Activated naive CD8-positive, alpha-beta T cell treated with anti-CD3 and anti-CD28 coated beads, Interleukin-2, amount 10 ng/mL, durations not matched to agents 7 days and 5 days (primary cell): ENCODE data around the gene UQCC2. TPM values are rescaled to one million over a fixed set of nuclear protein-coding genes. Genes with fewer than 3 reads are reported as not detected.
A peak's percentile ranks its signal among the peaks of the same experiment; 100 is the strongest.

ENCODE experiments used
- ATAC-seq: fragments of 150-1000 bp; cut with Tn5 transposase; one replicate; pipeline ENCODE4 v1.10.0; 2021; ENCODE audit warnings: low read depth, moderate library complexity
- POLR2A ChIA-PET: fragments of 350-600 bp; sonication (Branson Sonifier 250); formaldehyde crosslinking; loops from one replicate; lab custom pipeline; 2021; ENCODE audit warnings: antibody characterized with exemption; lab: Charles Lee
- DNase-seq: peaks from one replicate; pipeline ENCODE4 v3.0.0; 2021
- H3K27ac Mint-ChIP-seq: one replicate; pipeline ENCODE4 v1.8.0; 2022; ENCODE audit warnings: mild to moderate bottlenecking, mixed read lengths
- H3K27me3 Mint-ChIP-seq: one replicate; pipeline ENCODE4 v1.8.0; 2022; ENCODE audit warnings: mild to moderate bottlenecking, moderate library complexity, mixed read lengths
- H3K36me3 Mint-ChIP-seq: one replicate; pipeline ENCODE4 v1.8.0; 2021; ENCODE audit warnings: mild to moderate bottlenecking, mixed read lengths
- H3K4me1 Mint-ChIP-seq: one replicate; pipeline ENCODE4 v1.8.0; 2021; ENCODE audit warnings: mixed read lengths
- H3K4me3 Mint-ChIP-seq: one replicate; pipeline ENCODE4 v1.8.0; 2022; ENCODE audit warnings: mild to moderate bottlenecking, moderate library complexity, mixed read lengths
- H3K9me3 Mint-ChIP-seq: one replicate; pipeline ENCODE4 v1.8.0; 2021; ENCODE audit warnings: mixed read lengths
- total RNA-seq, 2 experiments: library from RNA; stranded (reverse); gene quantifications; one replicate each; pipeline ENCODE4 v1.2.3, GENCODE V29; 2021

The UQCC2 gene
- total RNA-seq, result 10 to 100 TPM; 60.9 to 64.0 TPM

DNA sequence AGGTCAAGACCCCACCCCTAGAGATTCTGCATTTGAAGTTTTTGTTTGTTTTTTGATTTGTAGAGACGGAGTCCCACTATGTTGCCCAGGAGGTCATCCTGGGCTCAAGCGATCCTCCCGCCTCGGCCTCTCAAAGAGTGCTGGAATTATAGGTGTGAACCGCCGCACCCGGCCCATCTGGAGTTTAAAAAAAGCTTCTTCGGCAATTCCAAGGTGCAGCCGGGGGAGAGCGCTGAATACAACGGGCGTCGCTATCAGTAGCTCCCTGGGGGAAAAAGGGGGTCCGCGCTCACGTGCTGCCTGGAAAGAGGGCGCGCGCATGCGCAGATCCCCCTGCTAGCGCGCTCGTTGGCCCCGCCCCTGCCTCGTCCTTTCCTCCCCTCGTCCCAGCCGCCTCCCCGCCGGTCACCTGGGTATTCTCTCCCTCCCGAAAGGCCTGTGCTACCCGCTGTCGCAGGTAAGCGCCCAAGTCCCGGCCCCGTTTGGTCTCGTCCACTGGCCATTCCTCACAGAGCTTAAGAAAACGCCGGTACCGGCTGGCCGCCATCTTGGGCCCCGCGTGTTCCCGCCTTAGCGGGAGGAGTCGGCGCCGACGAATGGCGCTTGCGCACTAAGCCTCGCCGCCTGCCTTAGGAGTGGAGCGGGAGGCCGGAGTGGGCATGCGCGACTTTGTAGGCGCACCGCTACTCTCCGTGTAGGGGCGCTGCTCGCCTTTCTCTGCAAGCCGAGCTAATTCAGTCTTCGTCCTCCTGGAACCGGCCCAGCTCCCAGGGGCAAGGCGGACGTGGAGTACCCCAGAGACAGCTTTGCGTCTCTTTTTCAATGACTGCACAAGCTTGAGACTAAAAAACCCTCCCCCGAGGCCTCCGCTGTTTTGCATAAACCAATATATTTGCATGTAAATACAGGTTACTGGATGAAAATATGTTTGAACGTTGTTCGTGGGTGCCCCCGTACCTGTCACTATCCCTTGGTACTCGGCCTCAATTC is at the start of gene UQCC2:
UQCC2 (minus strand) TSS at position 561 of the 990 bp plus-strand sequence; CDS start at position 547, 14 bp downstream.
- Mint-ChIP-seq H3K36me3 (peaks cover 18% of the 10 kb centered on the region), H3K9me3 (no peaks in the 10 kb centered on the region), H3K4me1 (peaks cover 31% of the 10 kb centered on the region), H3K27ac (peak within 1 kb of the TSS; percentile 96), H3K27me3 (peaks cover 8% of the 10 kb centered on the region), H3K4me3 (peak within 1 kb of the TSS; percentile 96)
- POLR2A ChIA-PET, result interaction anchor here (0.6 to 1.9 kb wide), 13 partner anchors 11 to 526 kb away, joined by 3 to 11 read pairs (median 5); partner anchors contain the start of genes HMGA1 and ITPR3
- ATAC-seq (peak; percentile 99), DNase-seq (peak; percentile 97)

DNA sequence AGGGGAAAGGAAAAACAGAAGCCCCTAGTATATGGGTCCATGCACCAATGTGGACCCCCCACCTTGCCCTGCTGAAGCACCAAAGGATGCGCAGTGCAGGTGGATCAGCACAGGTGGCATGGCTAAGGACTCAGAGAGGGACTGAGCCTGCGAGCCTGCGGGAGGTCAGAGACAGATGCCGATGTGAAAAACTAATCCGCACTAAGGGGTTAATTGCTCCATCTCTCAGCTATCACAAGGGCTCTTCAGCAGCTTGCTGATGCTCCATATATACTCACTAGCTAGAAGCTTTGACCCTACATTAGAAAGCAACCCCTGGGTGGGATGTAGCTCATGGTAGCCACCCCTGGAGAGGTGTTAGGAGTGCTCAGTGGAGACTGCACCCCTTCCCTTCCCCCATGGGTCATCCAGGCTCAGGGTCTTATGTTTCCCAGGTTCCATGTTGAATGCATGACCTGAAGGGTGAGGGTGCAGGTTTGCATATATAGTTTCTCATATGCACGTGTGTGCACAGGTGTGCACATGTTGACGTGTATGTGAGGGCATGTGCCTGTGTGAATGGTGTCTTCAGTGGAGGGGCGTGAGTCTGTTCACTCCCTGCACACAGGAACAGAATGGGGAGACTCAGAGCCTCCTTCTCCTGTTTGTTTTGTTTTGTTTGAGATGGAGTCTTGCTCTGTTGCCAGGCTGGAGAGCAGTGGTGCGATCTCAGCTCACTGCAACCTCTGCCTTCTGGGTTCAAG is 48.6 kb upstream of the UQCC2 start:
- no peak overlapping the region for H3K27ac Mint-ChIP-seq
- no peak for ATAC-seq
- no peak overlapping the region for H3K4me3 Mint-ChIP-seq
- POLR2A ChIA-PET, result no interaction called here
- no peaks in the 10 kb centered on the region for H3K4me1 Mint-ChIP-seq
- H3K27me3 Mint-ChIP-seq, result peaks cover 8% of the 10 kb centered on the region
- no peak for DNase-seq
- no peaks in the 10 kb centered on the region for H3K36me3 Mint-ChIP-seq
- no peaks in the 10 kb centered on the region for H3K9me3 Mint-ChIP-seq

DNA sequence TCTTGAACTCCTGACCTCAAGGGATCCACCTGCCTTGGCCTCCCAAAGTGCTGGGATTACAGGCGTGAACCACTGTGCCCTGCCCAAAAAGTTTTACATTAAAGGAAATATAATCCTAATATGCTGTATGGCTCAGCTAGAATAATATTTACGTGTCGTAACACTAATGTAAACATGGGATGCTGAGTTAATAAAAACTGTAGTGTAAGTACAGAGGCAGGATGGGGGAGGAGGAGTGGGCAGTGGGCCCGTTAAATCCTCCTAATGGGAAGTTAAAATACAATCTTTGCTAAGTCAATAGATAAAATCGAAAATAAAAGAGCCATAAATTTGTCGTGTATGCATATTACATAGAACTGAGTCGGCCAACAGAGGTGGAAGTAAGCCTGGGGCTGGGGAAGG is 47.3 kb upstream of the UQCC2 start:
- Mint-ChIP-seq H3K9me3 (no peaks in the 10 kb centered on the region), H3K36me3 (no peaks in the 10 kb centered on the region), H3K27ac (no peak overlapping the region), H3K4me3 (no peak overlapping the region), H3K27me3 (peaks cover 7% of the 10 kb centered on the region), H3K4me1 (no peaks in the 10 kb centered on the region)
- ATAC-seq, result no peak
- DNase-seq, result no peak
- POLR2A ChIA-PET, result no interaction called here

DNA sequence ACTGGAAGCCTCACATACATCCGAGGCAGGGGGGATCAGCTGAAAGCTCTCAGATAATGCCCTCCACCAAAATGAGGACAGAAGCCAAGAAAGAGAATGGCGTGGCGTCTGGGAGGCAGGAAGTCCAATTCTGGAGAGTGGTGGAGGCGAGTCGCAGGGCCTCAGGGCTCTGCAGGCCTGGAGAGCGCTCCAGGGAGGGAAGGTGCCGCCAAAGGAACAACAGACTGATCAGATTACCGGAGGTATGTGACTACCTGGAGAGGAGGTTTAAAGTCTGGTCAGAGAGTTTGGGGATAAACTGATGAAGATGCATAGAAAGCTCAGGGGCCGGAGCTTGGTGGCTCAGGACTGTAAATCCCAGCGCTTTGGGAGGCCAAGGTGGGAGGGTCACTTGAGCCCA is 46.4 kb upstream of the UQCC2 start:
- Mint-ChIP-seq H3K27me3 (peaks cover 6% of the 10 kb centered on the region), H3K36me3 (no peaks in the 10 kb centered on the region), H3K9me3 (no peaks in the 10 kb centered on the region), H3K27ac (no peak overlapping the region), H3K4me1 (no peaks in the 10 kb centered on the region), H3K4me3 (no peak overlapping the region)
- POLR2A ChIA-PET, result no interaction called here
- DNase-seq (no peak), ATAC-seq (no peak)

DNA sequence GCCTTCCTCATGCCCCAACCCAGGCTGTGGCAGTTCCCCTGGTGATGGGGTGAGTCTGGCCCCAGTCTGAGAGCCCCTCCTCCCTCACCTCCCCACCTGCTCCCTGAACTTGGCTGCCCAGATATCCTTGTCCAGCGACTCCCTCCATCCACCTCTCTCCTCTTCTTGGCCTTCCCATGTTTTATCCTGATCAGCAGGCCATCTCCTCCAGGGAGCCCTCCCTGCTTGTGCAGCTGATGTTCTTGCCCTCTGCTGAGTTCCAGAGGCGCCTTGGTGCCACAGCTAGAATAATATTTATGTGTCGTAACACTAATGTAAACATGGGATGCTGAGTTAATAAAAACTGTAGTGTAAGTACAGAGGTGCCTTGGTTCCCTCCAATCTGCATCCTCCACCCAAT is 45.6 kb upstream of the UQCC2 start:
- H3K9me3 Mint-ChIP-seq, result no peaks in the 10 kb centered on the region
- ATAC-seq (no peak), DNase-seq (no peak)
- no peaks in the 10 kb centered on the region for H3K4me1 Mint-ChIP-seq
- POLR2A ChIA-PET, result no interaction called here
- H3K36me3 Mint-ChIP-seq, result no peaks in the 10 kb centered on the region
- no peak overlapping the region for H3K4me3 Mint-ChIP-seq
- H3K27ac Mint-ChIP-seq, result no peak overlapping the region
- H3K27me3 Mint-ChIP-seq, result peaks cover 6% of the 10 kb centered on the region

DNA sequence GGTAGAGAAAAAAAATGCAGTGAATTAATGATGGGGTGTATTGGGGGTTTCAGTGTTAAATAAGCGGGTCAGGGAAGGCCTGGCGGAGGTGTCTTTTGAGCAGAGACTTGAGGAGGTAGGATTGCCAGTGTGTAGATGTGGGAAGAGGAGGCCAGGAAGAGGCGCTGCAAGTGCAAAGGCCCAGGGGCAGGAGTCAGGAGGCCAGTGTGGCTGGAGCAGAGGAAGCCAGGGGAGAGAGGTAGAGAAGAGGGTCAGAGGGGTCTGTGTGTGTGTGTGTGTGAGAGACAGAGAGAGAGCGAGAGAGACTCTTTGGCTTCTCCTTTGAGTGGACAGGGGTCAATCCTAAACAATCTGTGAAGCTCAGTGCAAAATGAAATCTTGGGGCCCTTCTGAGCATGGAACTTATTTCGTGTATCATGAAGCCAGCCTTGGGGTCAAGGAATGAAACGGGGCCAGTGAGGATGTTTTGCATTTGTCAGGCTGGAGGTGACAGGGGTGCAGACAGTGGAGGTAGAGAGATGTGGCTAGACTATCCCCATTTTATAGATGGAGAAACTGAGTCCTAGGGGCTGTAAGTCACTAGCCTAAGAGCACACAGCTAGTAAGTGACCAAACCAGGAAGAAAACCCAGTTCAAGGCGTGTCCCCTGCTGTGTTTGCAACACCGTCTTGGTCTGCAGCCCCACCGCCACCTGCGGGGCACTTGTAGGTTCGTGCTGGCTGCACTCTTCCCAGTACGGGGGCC is 44.9 kb upstream of the UQCC2 start:
- no peaks in the 10 kb centered on the region for H3K36me3 Mint-ChIP-seq
- DNase-seq (no peak), ATAC-seq (no peak)
- H3K27me3 Mint-ChIP-seq, result peaks cover 6% of the 10 kb centered on the region
- no peak overlapping the region for H3K4me3 Mint-ChIP-seq
- peak overlapping the region; percentile 8 for H3K27ac Mint-ChIP-seq
- H3K9me3 Mint-ChIP-seq, result no peaks in the 10 kb centered on the region
- POLR2A ChIA-PET, result no interaction called here
- H3K4me1 Mint-ChIP-seq, result no peaks in the 10 kb centered on the region

DNA sequence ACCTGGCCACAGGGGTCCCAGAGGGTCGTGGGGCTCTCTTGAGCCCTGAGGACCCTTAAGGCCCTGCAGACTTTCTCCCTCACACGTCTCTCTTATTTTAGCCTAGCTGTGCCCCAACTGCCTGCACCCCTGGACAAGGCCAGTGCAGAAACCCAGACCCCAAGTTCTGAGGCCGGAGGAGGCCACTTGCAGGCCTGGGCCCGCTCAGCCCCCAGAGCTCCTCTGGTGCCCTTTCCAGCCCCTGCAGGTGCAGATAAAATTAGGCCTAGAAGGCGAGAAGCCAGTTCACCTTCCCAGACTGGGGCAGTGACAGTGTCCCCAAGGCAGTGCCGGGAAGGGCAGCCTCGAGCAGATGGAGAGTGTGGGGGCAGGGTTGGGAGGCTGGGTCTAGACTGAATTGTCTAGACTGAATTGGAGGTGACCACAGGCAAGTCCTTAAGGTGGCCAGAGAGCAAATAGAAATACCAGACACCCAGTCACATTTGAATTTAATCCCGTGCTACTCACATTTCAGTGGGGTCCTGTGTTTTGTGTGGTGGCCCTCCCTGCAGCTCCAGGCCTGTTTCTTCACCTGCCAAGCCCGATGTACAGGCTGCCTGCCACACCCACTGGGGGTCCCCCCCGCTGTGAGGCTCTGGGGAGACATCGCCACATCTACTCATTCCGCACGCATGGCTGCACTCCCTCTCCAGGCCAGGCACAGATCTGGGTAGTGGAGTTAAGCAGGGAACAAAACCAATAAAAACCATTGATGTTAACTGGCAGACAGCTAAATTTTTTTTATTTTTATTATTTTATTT is 43.8 kb upstream of the UQCC2 start:
- H3K4me1 Mint-ChIP-seq, result no peaks in the 10 kb centered on the region

DNA sequence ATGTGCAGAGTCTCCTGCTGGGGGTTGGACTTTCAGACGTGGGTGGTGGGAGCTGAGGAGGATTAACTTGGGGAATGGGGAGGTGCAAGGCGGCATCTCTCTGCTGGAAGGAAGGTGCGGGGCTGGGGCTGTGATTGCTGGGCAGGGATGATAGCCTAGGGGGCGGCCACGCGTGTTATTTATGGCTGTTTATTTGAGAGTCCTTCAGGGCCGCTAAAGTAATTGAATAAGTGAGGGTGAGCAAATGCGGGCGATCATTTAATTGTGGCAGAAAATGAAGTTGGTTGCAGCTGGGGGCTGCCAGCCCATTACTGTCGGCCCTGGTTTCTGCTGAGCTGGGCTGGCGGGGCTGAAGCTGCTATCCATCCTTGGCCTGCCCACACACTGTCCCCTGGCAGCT is 42.7 kb upstream of the UQCC2 start:
- H3K36me3 Mint-ChIP-seq, result no peaks in the 10 kb centered on the region
- no peaks in the 10 kb centered on the region for H3K9me3 Mint-ChIP-seq
- no peak overlapping the region for H3K27ac Mint-ChIP-seq
- no peaks in the 10 kb centered on the region for H3K4me1 Mint-ChIP-seq
- peaks cover 6% of the 10 kb centered on the region for H3K27me3 Mint-ChIP-seq
- POLR2A ChIA-PET, result no interaction called here
- no peak for ATAC-seq
- H3K4me3 Mint-ChIP-seq, result no peak overlapping the region
- DNase-seq, result no peak

More for the DNA sequence above, 43.8 kb upstream of the UQCC2 start:
- ATAC-seq (no peak), DNase-seq (no peak)
- POLR2A ChIA-PET, result no interaction called here
- Mint-ChIP-seq H3K27ac (no peak overlapping the region), H3K36me3 (no peaks in the 10 kb centered on the region), H3K4me3 (no peak overlapping the region), H3K9me3 (no peaks in the 10 kb centered on the region), H3K27me3 (peaks cover 6% of the 10 kb centered on the region)

DNA sequence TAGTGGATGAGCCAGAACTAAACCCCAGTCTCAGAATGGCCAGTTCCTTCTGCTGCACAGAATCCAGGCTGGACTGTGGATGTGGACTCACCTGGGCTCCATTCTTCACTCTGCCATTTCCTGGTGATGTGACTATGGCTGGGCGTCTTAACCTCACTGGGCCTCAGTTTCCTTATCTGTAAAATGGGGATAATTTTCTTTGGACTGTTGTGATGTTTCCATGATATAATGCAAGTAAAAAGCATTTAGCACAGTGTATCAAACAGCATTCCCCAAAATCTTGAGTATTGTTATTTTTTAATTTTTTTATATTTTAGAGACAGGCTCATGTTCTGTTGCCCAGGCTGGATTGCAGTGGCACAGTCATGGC is 41.1 kb upstream of the UQCC2 start:
- Mint-ChIP-seq H3K4me3 (no peak overlapping the region), H3K9me3 (no peaks in the 10 kb centered on the region), H3K4me1 (no peaks in the 10 kb centered on the region), H3K27me3 (peaks cover 6% of the 10 kb centered on the region), H3K36me3 (no peaks in the 10 kb centered on the region), H3K27ac (no peak overlapping the region)
- POLR2A ChIA-PET, result no interaction called here
- ATAC-seq (no peak), DNase-seq (no peak)

DNA sequence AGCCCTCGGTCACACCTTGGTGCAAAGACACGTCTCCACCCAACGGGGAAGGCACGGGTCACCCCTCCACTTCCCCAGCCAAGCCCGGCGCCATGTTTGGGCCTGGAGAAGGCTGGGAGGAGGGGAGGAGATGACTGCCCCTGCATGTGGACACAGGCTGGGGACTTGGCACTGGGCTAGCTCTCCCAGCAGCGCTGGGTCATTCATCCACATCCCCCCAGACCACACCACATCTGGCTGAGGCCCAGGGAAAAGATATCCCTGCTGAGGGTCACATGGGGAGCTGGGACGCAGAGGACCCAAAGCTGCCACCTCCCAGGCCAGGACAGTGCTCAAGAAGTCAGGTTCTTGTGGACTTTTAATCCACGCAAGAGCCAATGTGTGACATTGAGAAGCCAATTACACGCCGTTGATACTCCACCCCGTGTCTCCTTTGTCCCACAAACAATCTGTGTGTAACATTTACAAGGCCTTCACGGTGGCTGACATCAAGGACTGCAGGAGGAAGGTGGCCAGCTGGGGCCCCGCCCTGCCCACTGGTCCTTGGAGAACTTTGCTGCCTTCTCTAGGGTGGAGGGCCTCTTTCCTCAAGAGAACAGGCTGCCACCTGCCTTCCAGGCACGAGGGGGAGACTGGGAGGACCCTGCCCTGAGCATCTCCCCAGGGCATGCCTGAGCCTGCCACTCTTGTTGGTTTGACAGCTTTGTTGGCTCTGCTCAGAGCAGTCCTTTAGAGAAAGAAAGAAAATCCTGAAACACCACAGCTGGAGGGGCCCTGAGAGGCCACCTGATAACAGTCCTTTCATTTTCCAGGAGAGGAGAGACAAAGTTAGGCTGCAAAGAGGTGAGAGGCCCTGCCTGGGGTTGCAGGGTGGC is 40.5 kb upstream of the UQCC2 start:
- ATAC-seq (no peak), DNase-seq (no peak)
- Mint-ChIP-seq H3K9me3 (no peaks in the 10 kb centered on the region), H3K27ac (no peak overlapping the region), H3K36me3 (no peaks in the 10 kb centered on the region), H3K4me3 (no peak overlapping the region), H3K27me3 (peaks cover 6% of the 10 kb centered on the region), H3K4me1 (no peaks in the 10 kb centered on the region)
- POLR2A ChIA-PET, result no interaction called here

DNA sequence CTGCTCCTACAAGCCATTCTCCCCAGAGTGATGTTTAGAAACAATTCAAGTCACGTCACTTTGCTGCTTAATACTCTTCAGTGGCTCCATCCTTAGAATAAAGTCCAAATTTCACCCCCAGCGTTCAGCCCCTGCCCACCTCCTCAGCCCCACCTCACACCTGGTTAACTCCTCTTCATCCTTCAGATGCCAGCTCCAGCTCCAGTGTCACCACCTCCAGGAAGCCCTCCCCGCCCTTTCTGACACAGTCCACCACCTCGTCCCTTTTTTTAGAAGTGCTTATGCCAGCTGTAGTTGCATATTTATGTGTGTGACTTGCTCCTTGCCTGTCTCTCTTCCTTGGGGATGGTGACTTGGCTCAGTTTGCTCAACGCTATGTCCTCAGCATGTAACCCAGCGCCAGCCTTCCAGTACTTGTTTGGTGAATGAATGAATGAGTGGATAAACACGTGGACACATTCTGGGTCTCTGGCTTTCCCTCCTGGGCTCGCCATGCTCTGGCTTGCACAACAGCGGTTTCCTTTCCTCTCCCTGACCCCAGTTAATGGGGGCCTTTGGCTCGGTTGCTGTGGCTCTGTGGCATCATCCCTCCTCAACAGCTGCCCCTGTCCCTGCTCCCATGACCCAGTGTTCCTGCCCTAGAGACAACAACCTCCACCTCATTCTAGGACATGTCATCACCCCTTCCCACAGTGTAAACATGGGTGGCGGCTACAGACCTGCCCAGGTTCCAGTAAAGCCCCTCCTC is 38.9 kb upstream of the UQCC2 start:
- Mint-ChIP-seq H3K4me1 (no peaks in the 10 kb centered on the region), H3K36me3 (no peaks in the 10 kb centered on the region), H3K27me3 (peaks cover 2% of the 10 kb centered on the region), H3K9me3 (no peaks in the 10 kb centered on the region), H3K27ac (no peak overlapping the region), H3K4me3 (no peak overlapping the region)
- no peak for ATAC-seq
- DNase-seq, result no peak
- POLR2A ChIA-PET, result no interaction called here
